ENCODE results near the gene TP73.

TP73 gene

DNA sequence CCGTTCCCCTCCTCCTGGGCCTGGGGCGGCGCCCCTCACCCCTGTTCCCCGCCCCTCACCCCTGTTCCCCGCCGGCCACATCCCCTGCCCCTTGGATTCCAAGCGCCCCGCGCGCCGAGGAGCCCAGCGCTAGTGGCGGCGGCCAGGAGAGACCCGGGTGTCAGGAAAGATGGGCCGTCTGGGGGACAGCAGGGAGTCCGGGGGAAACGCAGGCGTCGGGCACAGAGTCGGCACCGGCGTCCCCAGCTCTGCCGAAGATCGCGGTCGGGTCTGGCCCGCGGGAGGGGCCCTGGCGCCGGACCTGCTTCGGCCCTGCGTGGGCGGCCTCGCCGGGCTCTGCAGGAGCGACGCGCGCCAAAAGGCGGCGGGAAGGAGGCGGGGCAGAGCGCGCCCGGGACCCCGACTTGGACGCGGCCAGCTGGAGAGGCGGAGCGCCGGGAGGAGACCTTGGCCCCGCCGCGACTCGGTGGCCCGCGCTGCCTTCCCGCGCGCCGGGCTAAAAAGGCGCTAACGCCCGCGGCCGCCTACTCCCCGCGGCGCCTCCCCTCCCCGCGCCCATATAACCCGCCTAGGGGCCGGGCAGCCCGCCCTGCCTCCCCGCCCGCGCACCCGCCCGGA, at the start of gene TP73:
Gene TP73, plus strand, starts transcription at position 587 of the 618 bp plus-strand sequence. CDS start 29,850 bp downstream, outside the sequence.
- peak; percentile 67 for DNase-seq (ENCODE audit: low read depth in 1 of 2, low spot score in 1 of 2)
- no peak for TF ChIP-seq JUND (IDR thresholded peaks at IDR 0.05; ENCODE audit: low read depth)
- in situ Hi-C loops (cut with HindIII; ENCODE audit: low pct_unique_long_range_greater_than_20kb, low sequenced_read_pairs) = no loop called here

DNA sequence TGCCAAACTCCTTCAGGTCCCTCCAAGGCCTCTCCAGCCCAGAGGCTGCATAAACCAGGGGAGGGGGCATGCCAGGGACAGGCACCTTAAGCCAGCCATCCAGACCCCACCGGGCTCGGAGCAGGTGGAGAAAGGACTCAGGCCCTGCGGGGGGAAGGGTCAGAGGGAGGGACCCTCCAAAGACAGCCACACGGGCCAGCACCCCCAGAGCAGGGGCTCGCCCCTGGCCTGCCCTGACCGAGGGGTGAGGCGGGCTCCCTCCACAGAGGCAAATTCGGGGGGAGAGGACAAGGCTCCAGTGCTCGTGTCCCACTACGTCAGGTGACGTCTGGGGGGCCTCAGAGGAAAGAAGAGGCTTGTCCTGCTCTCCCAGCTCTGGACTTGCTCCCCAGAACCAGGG, 49.2 kb upstream of the TP73 start:
- no peak for TF ChIP-seq JUND (IDR thresholded peaks at IDR 0.05; ENCODE audit: low read depth)
- no peak for DNase-seq (ENCODE audit: low read depth in 1 of 2, low spot score in 1 of 2)
- in situ Hi-C loops (cut with HindIII; ENCODE audit: low pct_unique_long_range_greater_than_20kb, low sequenced_read_pairs) = no loop called here

DNA sequence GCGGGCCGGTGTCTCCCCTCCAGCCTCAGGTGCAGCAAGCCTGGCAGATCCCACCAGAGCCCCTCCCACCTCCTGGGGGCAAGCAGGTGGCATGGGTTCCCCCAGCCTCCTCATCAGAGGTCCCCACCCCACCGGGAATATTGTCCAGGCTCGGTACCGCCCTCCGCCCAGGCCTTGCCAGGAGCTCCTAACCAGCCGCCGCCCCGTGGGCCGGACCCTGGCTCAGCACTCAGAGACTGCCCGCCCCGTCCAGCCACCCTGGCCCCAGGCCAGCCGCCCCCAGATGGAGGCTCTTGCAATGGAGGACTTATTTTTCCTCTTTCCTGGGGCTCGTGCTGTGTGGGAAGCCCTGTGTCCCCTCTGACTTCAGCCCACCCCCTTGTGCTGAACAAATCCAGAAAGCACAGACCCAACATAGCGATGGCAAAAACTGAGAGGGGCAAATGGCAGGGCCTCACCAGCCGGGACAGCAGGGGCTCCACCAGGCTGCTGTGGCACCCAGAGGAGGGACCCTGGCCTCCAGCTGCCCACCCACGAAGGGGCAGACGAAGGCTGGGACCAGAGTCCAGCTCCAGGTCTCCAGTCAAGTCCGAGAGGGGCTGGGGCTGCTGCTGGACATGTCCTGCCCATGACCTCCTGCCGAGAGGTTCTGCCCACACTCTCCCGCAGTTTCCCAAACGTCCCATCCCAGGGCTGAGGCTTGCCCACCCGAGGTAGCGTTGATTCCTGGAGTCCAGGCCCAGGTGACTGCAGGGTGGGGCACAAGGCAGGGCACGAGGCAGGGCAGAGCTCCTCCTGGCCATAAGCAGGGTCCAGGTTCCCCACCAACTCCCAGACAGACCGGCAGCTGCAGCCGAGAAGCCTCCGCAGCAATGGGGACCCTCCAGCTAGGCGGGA, 48.5 kb upstream of the TP73 start:
- no peak for DNase-seq (ENCODE audit: low read depth in 1 of 2, low spot score in 1 of 2)
- TF ChIP-seq JUND (IDR thresholded peaks at IDR 0.05; ENCODE audit: low read depth) = no peak
- in situ Hi-C loops (cut with HindIII; ENCODE audit: low pct_unique_long_range_greater_than_20kb, low sequenced_read_pairs) = no loop called here

DNA sequence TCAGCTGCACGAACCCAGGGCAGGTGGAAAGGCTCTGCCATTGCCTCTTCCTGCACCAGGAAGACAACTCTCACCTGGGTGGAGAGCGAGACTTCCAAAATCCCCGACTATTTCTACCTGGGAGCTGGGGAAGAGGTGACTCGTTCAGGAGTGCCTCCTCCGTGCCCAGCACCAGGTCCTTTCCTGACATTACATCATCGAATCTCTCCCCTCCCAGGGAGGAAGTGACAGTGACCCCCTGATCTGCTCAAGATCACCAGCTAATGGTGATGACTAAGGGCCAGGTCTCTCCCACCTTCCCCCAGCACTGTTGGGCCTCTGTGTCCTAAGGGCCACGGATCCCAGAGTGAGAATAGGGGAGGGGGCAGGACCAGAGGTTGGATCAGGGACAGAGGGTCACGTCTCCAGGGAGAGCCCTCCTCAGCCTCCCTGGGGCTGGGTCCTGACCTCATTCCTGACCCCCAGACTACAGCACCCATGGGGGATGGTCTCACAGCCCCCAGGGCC, 47.8 kb upstream of the TP73 start:
- no peak for DNase-seq (ENCODE audit: low read depth in 1 of 2, low spot score in 1 of 2)
- no peak for TF ChIP-seq JUND (IDR thresholded peaks at IDR 0.05; ENCODE audit: low read depth)
- in situ Hi-C loops (cut with HindIII; ENCODE audit: low pct_unique_long_range_greater_than_20kb, low sequenced_read_pairs) = no loop called here

DNA sequence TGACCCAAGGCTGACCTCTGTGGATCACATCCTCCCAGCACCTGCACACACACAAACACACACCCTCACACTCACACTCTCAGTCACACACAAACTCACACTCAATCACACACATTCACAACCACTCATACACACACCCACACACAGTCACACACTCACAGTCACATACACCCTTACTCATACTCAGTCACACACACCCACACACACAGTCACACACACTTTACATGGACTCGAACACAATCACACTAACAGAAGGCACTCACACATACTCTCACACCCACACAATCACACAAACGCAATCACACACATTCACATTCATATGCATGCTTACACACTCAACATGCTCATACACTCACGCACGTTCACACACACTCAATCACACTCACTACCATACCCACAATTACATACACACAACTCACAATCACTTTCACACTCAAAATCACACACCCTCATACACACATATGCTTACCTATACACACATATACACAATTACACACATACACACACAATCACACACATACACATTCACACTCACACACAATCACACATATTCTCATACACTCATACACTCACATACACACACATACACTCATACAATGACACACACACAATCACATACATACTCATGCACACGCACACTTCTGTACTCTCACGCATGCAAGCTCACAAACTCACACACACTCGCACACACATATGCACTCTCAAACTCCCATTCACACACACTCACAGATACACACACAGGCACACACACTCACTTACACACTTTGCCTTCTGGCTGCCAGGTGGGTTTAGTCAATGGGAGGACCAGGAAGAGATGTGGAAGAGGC, 47.1 kb upstream of the TP73 start:
- in situ Hi-C loops (cut with HindIII; ENCODE audit: low pct_unique_long_range_greater_than_20kb, low sequenced_read_pairs) = no loop called here
- no peak for DNase-seq (ENCODE audit: low read depth in 1 of 2, low spot score in 1 of 2)
- TF ChIP-seq JUND (IDR thresholded peaks at IDR 0.05; ENCODE audit: low read depth) = no peak

DNA sequence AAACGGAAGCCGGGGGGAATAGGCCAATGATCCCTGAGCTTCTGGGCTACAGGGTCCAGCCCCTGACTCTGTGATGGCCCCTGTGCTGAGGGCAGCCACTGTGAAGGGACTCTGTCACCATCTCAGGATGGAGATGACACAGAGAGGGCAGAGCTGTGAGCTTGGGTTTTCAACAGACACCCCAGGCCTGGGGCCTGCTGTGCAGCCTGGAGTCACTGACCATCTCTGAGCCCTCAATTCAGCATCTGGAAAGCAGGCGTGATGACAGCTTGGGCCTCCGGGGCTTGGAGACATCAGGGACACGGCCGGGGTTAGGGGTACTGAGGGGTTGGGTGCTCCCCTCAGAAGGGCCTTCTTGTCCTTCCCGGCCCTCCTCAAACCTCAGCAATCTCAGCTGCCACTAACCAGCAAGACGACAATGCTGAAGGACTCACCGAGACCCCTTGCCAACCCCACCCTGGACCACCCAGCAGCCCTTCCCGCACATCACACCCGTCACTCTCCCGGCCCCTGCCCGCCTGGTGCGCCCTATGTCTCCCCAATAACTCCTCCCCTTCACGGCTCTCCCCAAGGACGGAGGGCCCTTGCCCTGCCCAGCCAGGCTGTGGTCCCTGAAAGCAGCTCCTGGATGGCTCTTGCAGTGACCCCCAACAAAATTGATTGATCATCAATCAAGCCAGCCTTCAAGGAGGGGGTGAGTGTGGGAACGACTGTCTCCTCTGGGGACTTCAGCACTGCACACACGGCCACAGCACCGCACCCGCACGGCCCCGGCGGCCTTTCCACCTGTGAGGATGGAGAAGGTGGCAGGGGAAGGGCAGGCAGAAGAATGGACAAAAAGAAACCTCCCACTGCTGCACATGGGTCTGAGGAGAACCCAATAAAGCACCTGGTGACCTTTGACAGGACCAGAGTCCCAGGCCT, 45.3 kb upstream of the TP73 start:
- no peak for TF ChIP-seq JUND (IDR thresholded peaks at IDR 0.05; ENCODE audit: low read depth)
- no peak for DNase-seq (ENCODE audit: low read depth in 1 of 2, low spot score in 1 of 2)
- in situ Hi-C loops (cut with HindIII; ENCODE audit: low pct_unique_long_range_greater_than_20kb, low sequenced_read_pairs) = no loop called here

DNA sequence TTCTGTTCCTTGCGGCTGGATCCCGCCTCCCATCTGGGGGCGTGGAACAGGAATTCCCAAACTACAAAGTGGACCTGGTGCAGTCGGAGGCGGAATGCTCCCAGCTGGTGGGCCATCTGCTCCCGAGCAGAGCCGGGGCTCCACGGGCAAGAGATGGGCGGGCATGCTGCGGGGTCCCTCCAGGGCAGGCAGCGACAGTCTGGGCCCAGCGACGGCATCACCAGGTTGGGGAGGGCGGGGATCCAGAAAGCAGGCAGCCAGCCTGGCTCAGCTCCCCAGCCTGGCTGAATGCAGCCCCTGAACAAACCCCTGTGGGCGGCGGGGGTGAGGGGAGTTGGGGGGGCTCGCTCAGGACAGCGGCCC, 44.6 kb upstream of the TP73 start:
- no peak for DNase-seq (ENCODE audit: low read depth in 1 of 2, low spot score in 1 of 2)
- in situ Hi-C loops (cut with HindIII; ENCODE audit: low pct_unique_long_range_greater_than_20kb, low sequenced_read_pairs) = no loop called here
- no peak for TF ChIP-seq JUND (IDR thresholded peaks at IDR 0.05; ENCODE audit: low read depth)

DNA sequence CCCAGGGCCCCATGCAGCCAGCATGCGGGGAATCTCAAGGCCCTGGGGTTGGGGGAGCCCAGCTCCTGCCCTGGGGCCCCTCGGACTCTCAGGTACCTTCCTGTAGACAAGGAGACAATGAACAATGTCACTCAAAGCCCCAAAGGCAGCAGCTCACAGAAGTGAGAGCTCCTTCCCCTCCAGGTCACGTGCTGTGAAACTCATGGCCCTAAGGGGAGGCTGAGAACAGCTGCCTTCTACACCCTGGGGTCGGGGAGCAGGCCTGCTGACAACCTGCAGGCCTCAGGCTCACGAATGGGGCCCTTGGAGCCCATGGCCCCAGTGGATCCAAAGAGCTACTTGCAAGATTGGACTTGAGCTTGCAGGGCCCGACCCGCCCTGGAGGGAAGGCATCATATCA, 44.2 kb upstream of the TP73 start:
- in situ Hi-C loops (cut with HindIII; ENCODE audit: low pct_unique_long_range_greater_than_20kb, low sequenced_read_pairs) = no loop called here

DNA sequence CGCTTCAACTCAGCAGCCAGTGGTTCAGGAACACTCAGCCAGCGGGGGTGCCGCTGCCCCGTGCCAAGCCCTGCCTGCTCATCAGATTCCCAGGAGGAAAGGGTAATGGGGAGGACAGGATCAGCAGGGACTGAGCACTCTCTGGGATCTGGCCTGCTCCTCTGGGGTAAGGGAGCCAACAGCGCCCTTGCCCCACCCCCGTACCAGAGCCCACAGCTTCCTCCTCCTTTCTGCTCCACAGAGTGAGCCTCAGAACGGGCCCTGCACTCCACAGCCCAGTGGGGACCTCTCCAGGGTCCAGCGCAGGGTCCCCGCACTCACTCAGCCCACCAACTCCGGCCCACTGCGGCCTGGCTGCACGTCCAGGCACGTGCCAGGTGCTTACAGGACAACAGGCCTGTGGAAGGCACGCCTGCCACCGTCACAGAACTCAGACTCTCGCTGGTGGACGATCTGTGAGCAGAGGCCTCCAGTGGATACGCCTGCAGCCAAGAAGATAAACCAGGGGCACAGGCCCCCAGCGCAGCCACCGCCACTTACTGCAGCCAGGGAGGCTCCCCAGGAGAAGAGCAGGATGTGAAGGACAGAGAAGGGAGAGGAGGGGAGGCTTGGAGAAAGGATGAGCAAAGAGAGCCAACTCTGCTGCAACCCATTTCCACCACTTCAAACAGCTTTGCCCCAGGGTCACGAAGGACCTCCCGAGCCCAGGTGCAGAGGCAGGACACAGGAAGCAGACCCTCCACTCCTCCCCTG, 43.1 kb upstream of the TP73 start:
- no peak for DNase-seq (ENCODE audit: low read depth in 1 of 2, low spot score in 1 of 2)
- in situ Hi-C loops (cut with HindIII; ENCODE audit: low pct_unique_long_range_greater_than_20kb, low sequenced_read_pairs) = no loop called here
- no peak for TF ChIP-seq JUND (IDR thresholded peaks at IDR 0.05; ENCODE audit: low read depth)

More for the DNA sequence above, 44.2 kb upstream of the TP73 start:
- no peak for DNase-seq (ENCODE audit: low read depth in 1 of 2, low spot score in 1 of 2)
- TF ChIP-seq JUND (IDR thresholded peaks at IDR 0.05; ENCODE audit: low read depth) = no peak

DNA sequence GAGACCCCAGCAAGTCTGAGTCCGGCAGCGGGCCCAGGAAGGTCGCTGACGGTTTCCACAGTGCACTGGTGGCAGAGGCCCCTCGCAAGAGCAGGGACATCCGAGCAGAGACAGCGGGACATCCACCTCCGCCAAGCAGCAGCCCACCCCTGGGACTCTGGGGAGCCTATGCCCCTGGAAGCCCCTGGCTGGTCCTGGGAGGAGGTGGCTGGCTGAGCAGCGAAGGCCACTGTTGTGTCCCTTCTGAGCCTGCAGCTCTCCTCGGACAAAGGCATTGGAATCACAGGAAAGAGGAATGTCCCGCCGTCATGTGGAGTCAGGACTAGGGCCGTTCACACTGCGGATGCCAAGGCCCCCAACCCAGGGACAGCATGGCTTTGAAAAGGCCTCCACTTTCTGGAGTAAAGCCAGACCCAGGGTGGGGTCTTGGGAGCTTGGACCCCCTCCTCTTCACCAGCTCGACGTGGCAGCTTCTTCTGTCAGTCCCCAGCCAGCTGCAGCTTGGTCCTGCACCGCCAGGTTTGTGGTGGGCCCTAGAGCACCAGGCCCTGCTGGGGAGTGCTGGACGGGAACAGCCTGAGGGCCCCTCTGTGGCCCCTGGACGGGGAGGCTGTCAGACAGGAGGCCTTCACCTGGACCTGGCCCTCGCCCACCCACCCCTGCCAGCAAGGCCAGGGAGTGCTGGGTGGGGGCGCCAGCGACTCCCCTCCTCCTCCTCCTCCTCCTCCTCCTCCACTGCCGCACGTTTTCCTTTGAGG, 42.4 kb upstream of the TP73 start:
- no peak for TF ChIP-seq JUND (IDR thresholded peaks at IDR 0.05; ENCODE audit: low read depth)
- no peak for DNase-seq (ENCODE audit: low read depth in 1 of 2, low spot score in 1 of 2)
- in situ Hi-C loops (cut with HindIII; ENCODE audit: low pct_unique_long_range_greater_than_20kb, low sequenced_read_pairs) = no loop called here
